ENCODE results near the gene TMPRSS6. TPM values are rescaled to one million over a fixed set of nuclear protein-coding genes. Genes with fewer than 3 reads are reported as not detected.

TMPRSS6 gene
- total and polyA plus RNA-seq, 2 of the 13 experiments (the other 11 are each of a cell fraction or from before 2014, with no cell fraction given): 4.2 to 4.8 TPM

DNA sequence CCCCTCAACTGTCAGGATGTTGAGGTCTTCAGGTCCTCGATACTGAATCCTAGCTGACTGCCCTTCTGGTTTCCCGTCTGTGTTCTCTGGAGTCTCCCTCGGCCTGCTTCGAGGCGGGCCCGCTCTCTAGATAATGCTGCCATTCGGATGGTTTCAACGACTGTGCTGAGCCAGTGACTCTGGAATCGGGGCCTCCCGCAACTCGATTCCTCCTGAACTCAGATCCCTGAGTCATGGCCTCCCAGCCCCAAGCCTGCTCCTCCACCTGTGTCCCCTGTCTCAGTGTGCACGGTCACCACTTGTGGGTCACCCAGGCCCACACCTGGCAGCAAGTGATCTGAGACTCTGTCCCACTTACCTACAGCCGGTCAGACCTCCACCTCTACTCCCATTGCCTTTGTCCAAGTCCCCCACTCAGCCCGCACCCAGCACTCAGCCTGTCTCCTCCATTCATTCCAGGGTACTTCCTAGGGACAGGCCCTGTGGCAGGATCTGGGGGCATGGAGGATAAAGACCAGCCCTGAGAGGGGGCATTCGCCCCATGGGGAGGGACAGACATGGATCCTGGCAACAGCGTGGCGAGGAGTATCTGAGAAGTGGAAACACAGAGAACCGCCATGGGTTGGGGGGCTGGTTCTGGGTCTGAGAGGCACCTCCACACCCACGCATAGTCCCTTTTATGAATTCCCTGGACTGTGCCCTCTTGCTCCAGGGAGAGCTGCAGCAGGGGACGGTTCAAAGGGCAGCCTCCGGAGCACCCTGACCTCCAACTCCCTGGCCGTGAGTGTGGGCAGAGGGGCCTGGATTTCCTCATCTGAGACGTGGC is 75.7 kb downstream of the TMPRSS6 start (continued):
- TF ChIP-seq CBX2 (IDR thresholded peaks at IDR 0.05; ENCODE audit: low read depth, low read length): no peak
- no peak for TF ChIP-seq CBX2 (CRISPR knock-in tag; IDR thresholded peaks at IDR 0.05; ENCODE audit: low read depth)
- no peak for TF ChIP-seq ZNF501 (CRISPR knock-in tag; IDR thresholded peaks at IDR 0.05)
- TF ChIP-seq HNRNPUL1 (IDR thresholded peaks at IDR 0.05; ENCODE audit: low read depth, low read length): no peak
- TF ChIP-seq ZNF878 (CRISPR knock-in tag; IDR thresholded peaks at IDR 0.05): no peak
- no peak for TF ChIP-seq IRX3 (CRISPR knock-in tag; IDR thresholded peaks at IDR 0.05; ENCODE audit: borderline replicate concordance, low read depth)
- TF ChIP-seq, protein P1, sequence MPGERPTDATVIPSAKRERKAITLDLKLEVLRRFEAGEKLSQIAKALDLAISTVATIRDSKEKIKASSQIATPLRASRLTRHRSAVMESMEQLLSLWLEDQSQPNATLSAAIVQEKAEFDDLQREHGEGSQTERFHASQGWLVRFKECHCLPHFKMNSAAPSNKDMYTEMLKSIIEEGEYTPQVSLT (CRISPR knock-in tag; IDR thresholded peaks at IDR 0.05; ENCODE audit: borderline replicate concordance, low read depth): no peak
- TF ChIP-seq, protein P2, sequence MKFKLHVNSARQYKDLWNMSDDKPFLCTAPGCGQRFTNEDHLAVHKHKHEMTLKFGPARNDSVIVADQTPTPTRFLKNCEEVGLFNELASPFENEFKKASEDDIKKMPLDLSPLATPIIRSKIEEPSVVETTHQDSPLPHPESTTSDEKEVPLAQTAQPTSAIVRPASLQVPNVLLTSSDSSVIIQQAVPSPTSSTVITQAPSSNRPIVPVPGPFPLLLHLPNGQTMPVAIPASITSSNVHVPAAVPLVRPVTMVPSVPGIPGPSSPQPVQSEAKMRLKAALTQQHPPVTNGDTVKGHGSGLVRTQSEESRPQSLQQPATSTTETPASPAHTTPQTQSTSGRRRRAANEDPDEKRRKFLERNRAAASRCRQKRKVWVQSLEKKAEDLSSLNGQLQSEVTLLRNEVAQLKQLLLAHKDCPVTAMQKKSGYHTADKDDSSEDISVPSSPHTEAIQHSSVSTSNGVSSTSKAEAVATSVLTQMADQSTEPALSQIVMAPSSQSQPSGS (CRISPR knock-in tag; IDR thresholded peaks at IDR 0.05): no peak
- TF ChIP-seq KMT2A (CRISPR knock-in tag; IDR thresholded peaks at IDR 0.05): no peak
- no peak; the same call in 1 of the 2 replicates for TF ChIP-seq ZNF850 (CRISPR knock-in tag; conservative IDR thresholded peaks at IDR 0.05)
- TF ChIP-seq ZNF432 (CRISPR knock-in tag; IDR thresholded peaks at IDR 0.05; ENCODE audit: borderline replicate concordance): no peak
- TF ChIP-seq SNAPC2 (CRISPR knock-in tag; IDR thresholded peaks at IDR 0.05): no peak; the same call in 1 of the 2 replicates
- TF ChIP-seq, protein P3, sequence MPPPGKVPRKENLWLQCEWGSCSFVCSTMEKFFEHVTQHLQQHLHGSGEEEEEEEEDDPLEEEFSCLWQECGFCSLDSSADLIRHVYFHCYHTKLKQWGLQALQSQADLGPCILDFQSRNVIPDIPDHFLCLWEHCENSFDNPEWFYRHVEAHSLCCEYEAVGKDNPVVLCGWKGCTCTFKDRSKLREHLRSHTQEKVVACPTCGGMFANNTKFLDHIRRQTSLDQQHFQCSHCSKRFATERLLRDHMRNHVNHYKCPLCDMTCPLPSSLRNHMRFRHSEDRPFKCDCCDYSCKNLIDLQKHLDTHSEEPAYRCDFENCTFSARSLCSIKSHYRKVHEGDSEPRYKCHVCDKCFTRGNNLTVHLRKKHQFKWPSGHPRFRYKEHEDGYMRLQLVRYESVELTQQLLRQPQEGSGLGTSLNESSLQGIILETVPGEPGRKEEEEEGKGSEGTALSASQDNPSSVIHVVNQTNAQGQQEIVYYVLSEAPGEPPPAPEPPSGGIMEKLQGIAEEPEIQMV (CRISPR knock-in tag; IDR thresholded peaks at IDR 0.05; ENCODE audit: low read depth): no peak
- TF ChIP-seq DNMT1 (CRISPR knock-in tag; IDR thresholded peaks at IDR 0.05): no peak
- 0 out of 4 replicates have a peak, but pooled peaks of 1 of the 2 experiments have one; percentile 27 for TF ChIP-seq KLF16 (CRISPR knock-in tag; IDR thresholded peaks at IDR 0.05)
- TF ChIP-seq ZNF83 (CRISPR knock-in tag; IDR thresholded peaks at IDR 0.05; ENCODE audit: borderline replicate concordance): 0 out of 2 replicates have a peak, but pooled peaks have one; percentile 38
- TF ChIP-seq, protein P4, sequence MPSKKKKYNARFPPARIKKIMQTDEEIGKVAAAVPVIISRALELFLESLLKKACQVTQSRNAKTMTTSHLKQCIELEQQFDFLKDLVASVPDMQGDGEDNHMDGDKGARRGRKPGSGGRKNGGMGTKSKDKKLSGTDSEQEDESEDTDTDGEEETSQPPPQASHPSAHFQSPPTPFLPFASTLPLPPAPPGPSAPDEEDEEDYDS (CRISPR knock-in tag; IDR thresholded peaks at IDR 0.05): peak; percentile 63
- TF ChIP-seq ZNF564 (CRISPR knock-in tag; IDR thresholded peaks at IDR 0.05): peak; percentile 50; the same call in 1 of the 2 replicates
- TF ChIP-seq TBP (CRISPR knock-in tag; IDR thresholded peaks at IDR 0.05): no peak
- TF ChIP-seq, protein P5, sequence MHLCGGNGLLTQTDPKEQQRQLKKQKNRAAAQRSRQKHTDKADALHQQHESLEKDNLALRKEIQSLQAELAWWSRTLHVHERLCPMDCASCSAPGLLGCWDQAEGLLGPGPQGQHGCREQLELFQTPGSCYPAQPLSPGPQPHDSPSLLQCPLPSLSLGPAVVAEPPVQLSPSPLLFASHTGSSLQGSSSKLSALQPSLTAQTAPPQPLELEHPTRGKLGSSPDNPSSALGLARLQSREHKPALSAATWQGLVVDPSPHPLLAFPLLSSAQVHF (CRISPR knock-in tag; IDR thresholded peaks at IDR 0.05): no peak
- TF ChIP-seq RXRA (CRISPR knock-in tag; IDR thresholded peaks at IDR 0.05): peak; percentile 74; the same call in 1 of the 2 replicates
- TF ChIP-seq, protein P6, sequence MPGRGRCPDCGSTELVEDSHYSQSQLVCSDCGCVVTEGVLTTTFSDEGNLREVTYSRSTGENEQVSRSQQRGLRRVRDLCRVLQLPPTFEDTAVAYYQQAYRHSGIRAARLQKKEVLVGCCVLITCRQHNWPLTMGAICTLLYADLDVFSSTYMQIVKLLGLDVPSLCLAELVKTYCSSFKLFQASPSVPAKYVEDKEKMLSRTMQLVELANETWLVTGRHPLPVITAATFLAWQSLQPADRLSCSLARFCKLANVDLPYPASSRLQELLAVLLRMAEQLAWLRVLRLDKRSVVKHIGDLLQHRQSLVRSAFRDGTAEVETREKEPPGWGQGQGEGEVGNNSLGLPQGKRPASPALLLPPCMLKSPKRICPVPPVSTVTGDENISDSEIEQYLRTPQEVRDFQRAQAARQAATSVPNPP (CRISPR knock-in tag; IDR thresholded peaks at IDR 0.05): no peak
- no peak for TF ChIP-seq GATAD1 (CRISPR knock-in tag; IDR thresholded peaks at IDR 0.05)
- no peak for TF ChIP-seq JDP2 (CRISPR knock-in tag; IDR thresholded peaks at IDR 0.05; ENCODE audit: borderline replicate concordance)
- TF ChIP-seq ETV6 (CRISPR knock-in tag; conservative IDR thresholded peaks at IDR 0.05): no peak
